Measurements from ENCODE around the gene ANXA7. TPM values are rescaled to one million over a fixed set of nuclear protein-coding genes. Genes with fewer than 3 reads are reported as not detected.
"Not testable (repeated sequence)": the region's sequence is repeated elsewhere in the genome, so short reads cannot be mapped to it uniquely, and the experiment has no call there.

ANXA7 gene
- total RNA-seq, 2 donors from 2014 or later: 94.9 to 117 TPM

- peaks cover 8% of the 10 kb centered on the region for H3K27me3 Mint-ChIP-seq
- peak overlapping the region; percentile 95 for H3K4me3 Mint-ChIP-seq
- peak overlapping the region; percentile 99 for H3K27ac Mint-ChIP-seq
- DNase-seq (no peak), ATAC-seq (no peak)
- H3K36me3 Mint-ChIP-seq (ENCODE audit: low read depth): no peaks in the 10 kb centered on the region
- H3K4me1 Mint-ChIP-seq: peaks cover 14% of the 10 kb centered on the region
- no peaks in the 10 kb centered on the region for H3K9me3 ChIP-seq (ENCODE audit: control insufficient read depth, low read length, poor library complexity, severe bottlenecking)
Measured at GRCh38 chr10:73357166-73357565, 56.7 kb downstream of the ANXA7 start.

- ATAC-seq (no peak), DNase-seq (no peak)
- Mint-ChIP-seq H3K36me3 (ENCODE audit: low read depth) (no peaks in the 10 kb centered on the region), H3K4me3 (no peak overlapping the region), H3K27ac (no peak overlapping the region), H3K4me1 (no peaks in the 10 kb centered on the region), H3K27me3 (no peaks in the 10 kb centered on the region)
- H3K9me3 ChIP-seq (ENCODE audit: control insufficient read depth, low read length, poor library complexity, severe bottlenecking): no peaks in the 10 kb centered on the region
Measured at GRCh38 chr10:73344269-73344668, 69.6 kb downstream of the ANXA7 start.

- no peaks in the 10 kb centered on the region for H3K4me1 Mint-ChIP-seq
- H3K4me3 Mint-ChIP-seq: no peak overlapping the region
- no peaks in the 10 kb centered on the region for H3K36me3 Mint-ChIP-seq (ENCODE audit: low read depth)
- H3K27ac Mint-ChIP-seq: no peak overlapping the region
- no peaks in the 10 kb centered on the region for H3K27me3 Mint-ChIP-seq
- no peaks in the 10 kb centered on the region for H3K9me3 ChIP-seq (ENCODE audit: control insufficient read depth, low read length, poor library complexity, severe bottlenecking)
- no peak for ATAC-seq
- no peak for DNase-seq
Measured at GRCh38 chr10:73340121-73340520, 73.7 kb downstream of the ANXA7 start.

- no peaks in the 10 kb centered on the region for H3K27me3 Mint-ChIP-seq
- no peaks in the 10 kb centered on the region for H3K4me1 Mint-ChIP-seq
- DNase-seq: no peak
- no peak overlapping the region for H3K4me3 Mint-ChIP-seq
- ATAC-seq: no peak
- no peaks in the 10 kb centered on the region for H3K9me3 ChIP-seq (ENCODE audit: control insufficient read depth, low read length, poor library complexity, severe bottlenecking)
- H3K27ac Mint-ChIP-seq: no peak overlapping the region
- H3K36me3 Mint-ChIP-seq (ENCODE audit: low read depth): no peaks in the 10 kb centered on the region
Measured at GRCh38 chr10:73339436-73339835, 74.4 kb downstream of the ANXA7 start.

- ATAC-seq (no peak), DNase-seq (no peak)
- H3K4me3 Mint-ChIP-seq: no peak overlapping the region
- H3K36me3 Mint-ChIP-seq (ENCODE audit: low read depth): no peaks in the 10 kb centered on the region
- H3K9me3 ChIP-seq (ENCODE audit: control insufficient read depth, low read length, poor library complexity, severe bottlenecking): no peaks in the 10 kb centered on the region
- no peak overlapping the region for H3K27ac Mint-ChIP-seq
- H3K27me3 Mint-ChIP-seq: no peaks in the 10 kb centered on the region
- no peaks in the 10 kb centered on the region for H3K4me1 Mint-ChIP-seq
Measured at GRCh38 chr10:73338801-73339368, 75.0 kb downstream of the ANXA7 start.

GRCh38 chr10:73333202-73333601, 80.7 kb downstream of the ANXA7 start:
- Mint-ChIP-seq H3K36me3 (ENCODE audit: low read depth) (no peaks in the 10 kb centered on the region), H3K27me3 (no peaks in the 10 kb centered on the region), H3K4me3 (no peak overlapping the region), H3K27ac (no peak overlapping the region), H3K4me1 (no peaks in the 10 kb centered on the region)
- no peaks in the 10 kb centered on the region for H3K9me3 ChIP-seq (ENCODE audit: control insufficient read depth, low read length, poor library complexity, severe bottlenecking)
- ATAC-seq (no peak), DNase-seq (no peak)

GRCh38 chr10:73332379-73332778, 81.5 kb downstream of the ANXA7 start:
- H3K27me3 Mint-ChIP-seq: no peaks in the 10 kb centered on the region
- no peak overlapping the region for H3K4me3 Mint-ChIP-seq
- DNase-seq (no peak), ATAC-seq (no peak)
- no peaks in the 10 kb centered on the region for H3K36me3 Mint-ChIP-seq (ENCODE audit: low read depth)
- H3K27ac Mint-ChIP-seq: no peak overlapping the region
- H3K9me3 ChIP-seq (ENCODE audit: control insufficient read depth, low read length, poor library complexity, severe bottlenecking): no peaks in the 10 kb centered on the region
- H3K4me1 Mint-ChIP-seq: no peaks in the 10 kb centered on the region

GRCh38 chr10:73328523-73328922, 85.3 kb downstream of the ANXA7 start:
- H3K4me3 Mint-ChIP-seq; DNase-seq; H3K27me3 Mint-ChIP-seq; H3K4me1 Mint-ChIP-seq; H3K9me3 ChIP-seq (ENCODE audit: control insufficient read depth, low read length, poor library complexity, severe bottlenecking); H3K27ac Mint-ChIP-seq; ATAC-seq; H3K36me3 Mint-ChIP-seq (ENCODE audit: low read depth): not testable (repeated sequence)

- H3K9me3 ChIP-seq (ENCODE audit: control insufficient read depth, low read length, poor library complexity, severe bottlenecking); H3K27ac Mint-ChIP-seq; H3K4me3 Mint-ChIP-seq; H3K27me3 Mint-ChIP-seq; H3K4me1 Mint-ChIP-seq; H3K36me3 Mint-ChIP-seq (ENCODE audit: low read depth); ATAC-seq; DNase-seq: not testable (repeated sequence)
Measured at GRCh38 chr10:73325290-73325689, 88.6 kb downstream of the ANXA7 start.

Other genes with a start within 250 kb of the ANXA7 start
- 10 to 100 TPM; 41.3 to 50.5 TPM for gene ECD, start 246.1 kb downstream of the ANXA7 start, total RNA-seq
- gene FAM149B1, start 245.9 kb downstream of the ANXA7 start, total RNA-seq: 10 to 100 TPM; 12.5 to 13.4 TPM
- 10 to 100 TPM; 16.2 to 21.4 TPM for gene DNAJC9, start 166.8 kb downstream of the ANXA7 start, total RNA-seq
- gene MRPS16, start 161.4 kb downstream of the ANXA7 start, total RNA-seq: 10 to 100 TPM; 32.0 to 34.4 TPM
- 1 to 10 TPM; 2.4 to 2.6 TPM for gene CFAP70, start 55.2 kb downstream of the ANXA7 start, total RNA-seq
- gene MSS51, start 19.5 kb upstream of the ANXA7 start, total RNA-seq: 1 to 10 TPM; 2.2 to 2.6 TPM
- gene PPP3CB, start 82.0 kb upstream of the ANXA7 start, total RNA-seq: 10 to 100 TPM; 31.8 to 37.4 TPM
- 1 to 10 TPM; 3.6 TPM for gene USP54, start 177.3 kb upstream of the ANXA7 start, total RNA-seq
- gene MYOZ1, start 227.4 kb upstream of the ANXA7 start, total RNA-seq: not detected
- gene SYNPO2L, start 242.0 kb upstream of the ANXA7 start, total RNA-seq: under 1 TPM in 1 of 2 donors, not detected in 1; 0.08 TPM